ENCODE data around the gene PCK1. TPM values are rescaled to one million over a fixed set of nuclear protein-coding genes. Genes with fewer than 3 reads are reported as not detected.

The PCK1 gene
- total RNA-seq, 6 donors from 2014 or later: 0.23 to 1.3 (median 0.51) TPM; not detected in 3

GRCh38 chr20:57610261-57610952, 49.5 kb downstream of the PCK1 start:
- Histone ChIP-seq H3K4me1 (no peaks in the 10 kb centered on the region), H3K4me3 (no peak overlapping the region), H3K27me3 (no peaks in the 10 kb centered on the region), H3K9me3 (no peaks in the 10 kb centered on the region), H3K27ac (no peak overlapping the region), H3K36me3 (no peaks in the 10 kb centered on the region)
- DNase-seq (no peak), ATAC-seq (ENCODE audit: low FRiP score in 2 of 2) (no peak)
- WGBS, 2 donors: 83 to 92% methylated on average over 11 to 18 of the region's 18 CpGs
- no peak for TF ChIP-seq EP300 (IDR thresholded peaks at IDR 0.05)
- TF ChIP-seq POLR2AphosphoS5 (IDR thresholded peaks at IDR 0.05): no peak
- TF ChIP-seq POLR2A (IDR thresholded peaks at IDR 0.05): no peak
- TF ChIP-seq CTCF (IDR thresholded peaks at IDR 0.05): no peak

- Histone ChIP-seq H3K4me3 (no peak overlapping the region), H3K27ac (no peak overlapping the region), H3K27me3 (no peaks in the 10 kb centered on the region), H3K36me3 (no peaks in the 10 kb centered on the region), H3K9me3 (no peaks in the 10 kb centered on the region), H3K4me1 (no peaks in the 10 kb centered on the region)
- no peak for ATAC-seq (ENCODE audit: low FRiP score in 2 of 2)
- TF ChIP-seq EP300 (IDR thresholded peaks at IDR 0.05) (no peak), POLR2AphosphoS5 (IDR thresholded peaks at IDR 0.05) (no peak), POLR2A (IDR thresholded peaks at IDR 0.05) (no peak), CTCF (IDR thresholded peaks at IDR 0.05) (no peak)
- peak in 1 of 2 donors; percentile 20 for DNase-seq
- 75 to 81% methylated on average over 12 to 18 of the region's 18 CpGs for WGBS, 2 donors
Observed at GRCh38 chr20:57611586-57612311, 50.8 kb downstream of the PCK1 start.

- ATAC-seq (ENCODE audit: low FRiP score in 2 of 2) (no peak), DNase-seq (peak in 1 of 2 donors; percentile 7)
- H3K4me1 ChIP-seq: no peaks in the 10 kb centered on the region
- H3K4me3 ChIP-seq: no peak overlapping the region
- H3K9me3 ChIP-seq: no peaks in the 10 kb centered on the region
- no peaks in the 10 kb centered on the region for H3K36me3 ChIP-seq
- no peak overlapping the region for H3K27ac ChIP-seq
- no peaks in the 10 kb centered on the region for H3K27me3 ChIP-seq
- WGBS, 2 donors: 82 to 85% methylated on average over 7 of the region's 7 CpGs
- TF ChIP-seq CTCF (IDR thresholded peaks at IDR 0.05): no peak
- TF ChIP-seq EP300 (IDR thresholded peaks at IDR 0.05): no peak
- no peak for TF ChIP-seq POLR2AphosphoS5 (IDR thresholded peaks at IDR 0.05)
- no peak for TF ChIP-seq POLR2A (IDR thresholded peaks at IDR 0.05)
Observed at GRCh38 chr20:57612436-57612835, 51.5 kb downstream of the PCK1 start.

- no peak for ATAC-seq (ENCODE audit: low FRiP score in 2 of 2)
- Histone ChIP-seq H3K4me1 (peaks cover 0 to 3% (median 0%) of the 10 kb centered on the region in 4 donors), H3K27me3 (no peaks in the 10 kb centered on the region), H3K9me3 (no peaks in the 10 kb centered on the region), H3K4me3 (no peak overlapping the region), H3K36me3 (no peaks in the 10 kb centered on the region), H3K27ac (no peak overlapping the region)
- 85 to 87% methylated on average over 6 to 7 of the region's 7 CpGs for whole genome bisulfite sequencing, 2 donors
- no peak for DNase-seq
- TF ChIP-seq POLR2AphosphoS5 (IDR thresholded peaks at IDR 0.05) (no peak), CTCF (IDR thresholded peaks at IDR 0.05) (no peak), EP300 (IDR thresholded peaks at IDR 0.05) (no peak), POLR2A (IDR thresholded peaks at IDR 0.05) (no peak)
Observed at GRCh38 chr20:57612916-57613315, 52.0 kb downstream of the PCK1 start.
